Left lung (tissue), 10 donors: ENCODE data around the gene ZNF8. TPM values are rescaled to one million over a fixed set of nuclear protein-coding genes. Genes with fewer than 3 reads are reported as not detected.
"Not testable (repeated sequence)": the region's sequence is repeated elsewhere in the genome, so short reads cannot be mapped to it uniquely, and the experiment has no call there.

Experiments
- ATAC-seq: fragments of 200-7000 bp; cut with Tn5 transposase; one replicate; pipeline ENCODE4 v1.9.1; 2020; ENCODE audit warnings: moderate library complexity
- DNase-seq, 4 donors: peaks; one replicate each; pipeline ENCODE4 v3.0.0-alpha.2; 2013 to 2020
- H3K27ac ChIP-seq, 2 donors: fragments of 200-600 bp; sonication (generic) in 1 of 2; one replicate each; pipeline versions ENCODE4 v1.5.0 to v1.8.0; 2020 to 2021
- H3K27me3 ChIP-seq, 2 donors: fragments of 200-600 bp; sonication (generic) in 1 of 2; one replicate each; pipeline versions ENCODE4 v1.5.0 to v1.8.0; 2020 to 2021
- H3K36me3 ChIP-seq, 2 donors: fragments of 200-600 bp; sonication (generic) in 1 of 2; one replicate each; pipeline versions ENCODE4 v1.5.0 to v1.8.0; 2020 to 2021
- H3K4me1 ChIP-seq, 2 donors: fragments of 200-600 bp; one replicate each; pipeline ENCODE4 v1.8.0; 2021
- H3K4me3 ChIP-seq, 2 donors: fragments of 200-600 bp; sonication (generic) in 1 of 2; one replicate each; pipeline versions ENCODE4 v1.5.0 to v1.8.0; 2020 to 2021; ENCODE audit warnings: mild to moderate bottlenecking in 1 of 2
- H3K9me3 ChIP-seq, 2 donors: fragments of 200-600 bp; sonication (generic) in 1 of 2; one replicate each; pipeline versions ENCODE4 v1.5.0 to v1.8.0; 2020 to 2021
- intact Hi-C, 2 donors: fragments of 100-400 bp; cut with DNase I; formaldehyde crosslinking; loops; one replicate each; pipeline versions ENCODE4 v1.11.2 to v1.14.2; 2022
- polyA plus RNA-seq, 6 donors: library from polyadenylated mRNA; unstranded; fragments of 120-200 nt; gene quantifications; one replicate each; pipeline ENCODE4 v1.2.1, GENCODE V29; 2013; ENCODE audit not compliant: insufficient read length in 6 of 6
- total RNA-seq, 2 donors: library from RNA; stranded (reverse); fragmentation: NEBNext Ultra II Directional; extraction: Animal tissue kit (Norgen Biotek cat#: 25700); gene quantifications; one replicate each; pipeline ENCODE4 v1.2.1, GENCODE V29; 2021
- TF ChIP-seq, protein P1 (sequence below), 2 donors: fragments of 200-600 bp; sonication (generic) in 1 of 2; IDR thresholded peaks; one replicate each; pipeline versions ENCODE4 v1.5.0 to v1.8.0; 2021; ENCODE audit warnings: antibody characterized with exemption in 2 of 2
- donor health status: DM: no; HTN: yes; CAD: no.
- donor health status: DM: no; HTN: no; CAD: no.

ZNF8 gene
- total and polyA plus RNA-seq, 8 donors = 5.5 to 10.6 (median 9.8) TPM

DNA sequence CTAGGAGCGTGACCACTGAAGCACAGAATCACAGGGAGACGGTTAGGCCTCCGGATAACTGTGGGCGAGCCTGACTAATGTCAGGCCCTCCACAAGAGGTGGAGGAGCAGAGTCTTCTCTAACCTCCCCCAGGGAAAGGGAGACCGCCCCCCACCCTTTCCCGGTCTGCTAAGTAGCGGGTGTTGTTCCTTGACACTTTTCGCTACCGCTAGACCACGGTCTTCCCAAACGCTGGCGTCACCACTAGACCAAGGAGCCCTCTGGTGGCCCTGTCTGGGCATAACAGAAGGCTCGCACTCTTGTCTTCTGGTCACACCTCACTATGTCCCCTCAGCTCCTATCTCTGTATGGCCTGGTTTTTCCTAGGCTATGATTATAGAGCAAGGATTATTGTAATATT is 31.9 kb downstream of the ZNF8 start:
- TF ChIP-seq, protein P1, sequence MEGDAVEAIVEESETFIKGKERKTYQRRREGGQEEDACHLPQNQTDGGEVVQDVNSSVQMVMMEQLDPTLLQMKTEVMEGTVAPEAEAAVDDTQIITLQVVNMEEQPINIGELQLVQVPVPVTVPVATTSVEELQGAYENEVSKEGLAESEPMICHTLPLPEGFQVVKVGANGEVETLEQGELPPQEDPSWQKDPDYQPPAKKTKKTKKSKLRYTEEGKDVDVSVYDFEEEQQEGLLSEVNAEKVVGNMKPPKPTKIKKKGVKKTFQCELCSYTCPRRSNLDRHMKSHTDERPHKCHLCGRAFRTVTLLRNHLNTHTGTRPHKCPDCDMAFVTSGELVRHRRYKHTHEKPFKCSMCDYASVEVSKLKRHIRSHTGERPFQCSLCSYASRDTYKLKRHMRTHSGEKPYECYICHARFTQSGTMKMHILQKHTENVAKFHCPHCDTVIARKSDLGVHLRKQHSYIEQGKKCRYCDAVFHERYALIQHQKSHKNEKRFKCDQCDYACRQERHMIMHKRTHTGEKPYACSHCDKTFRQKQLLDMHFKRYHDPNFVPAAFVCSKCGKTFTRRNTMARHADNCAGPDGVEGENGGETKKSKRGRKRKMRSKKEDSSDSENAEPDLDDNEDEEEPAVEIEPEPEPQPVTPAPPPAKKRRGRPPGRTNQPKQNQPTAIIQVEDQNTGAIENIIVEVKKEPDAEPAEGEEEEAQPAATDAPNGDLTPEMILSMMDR (IDR thresholded peaks at IDR 0.05) = peak; percentile 40 to 43
- ATAC-seq (peak; percentile 43), DNase-seq (peak in 1 of 4 donors; percentile 28)
- H3K27ac ChIP-seq, intact Hi-C loops, H3K9me3 ChIP-seq, H3K27me3 ChIP-seq, H3K4me3 ChIP-seq: not testable (repeated sequence)
- Histone ChIP-seq H3K36me3 (peaks cover 0 to 91% of the 10 kb centered on the region in 2 donors), H3K4me1 (peaks cover 8 to 27% of the 10 kb centered on the region in 2 donors)

DNA sequence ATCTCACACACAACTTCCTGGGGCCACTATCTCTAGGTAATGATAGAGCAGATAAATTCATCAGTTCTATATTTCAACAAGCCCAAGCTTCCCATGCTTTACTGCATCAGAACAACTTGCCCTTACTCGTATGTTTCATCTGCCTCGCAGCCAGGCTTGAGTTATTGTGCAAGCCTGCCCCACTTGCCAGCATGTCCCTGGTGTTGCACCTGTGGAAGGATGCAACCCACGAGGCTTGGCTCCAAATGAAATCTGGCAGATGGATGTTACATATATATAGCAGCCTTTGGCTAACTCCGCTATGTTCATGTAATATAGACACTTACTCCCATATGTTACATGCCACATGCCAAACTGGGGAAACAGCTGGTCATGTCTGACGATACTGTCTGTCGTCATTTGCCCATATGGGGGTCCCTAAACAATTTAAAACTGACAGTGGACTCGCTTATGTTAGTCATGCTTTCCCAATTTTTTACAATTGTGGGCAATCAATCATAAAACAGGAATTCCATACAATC is 32.6 kb downstream of the ZNF8 start:
- intact Hi-C loops = no loop called here
- no peaks in the 10 kb centered on the region for H3K9me3 ChIP-seq
- no peak overlapping the region for H3K27ac ChIP-seq
- peaks cover 0 to 96% of the 10 kb centered on the region in 2 donors for H3K36me3 ChIP-seq
- peaks cover under 1 to 20% of the 10 kb centered on the region in 2 donors for H3K4me1 ChIP-seq
- ATAC-seq (no peak), DNase-seq (no peak)
- TF ChIP-seq, protein P1 (IDR thresholded peaks at IDR 0.05) = no peak
- H3K4me3 ChIP-seq = no peak overlapping the region
- no peaks in the 10 kb centered on the region for H3K27me3 ChIP-seq

DNA sequence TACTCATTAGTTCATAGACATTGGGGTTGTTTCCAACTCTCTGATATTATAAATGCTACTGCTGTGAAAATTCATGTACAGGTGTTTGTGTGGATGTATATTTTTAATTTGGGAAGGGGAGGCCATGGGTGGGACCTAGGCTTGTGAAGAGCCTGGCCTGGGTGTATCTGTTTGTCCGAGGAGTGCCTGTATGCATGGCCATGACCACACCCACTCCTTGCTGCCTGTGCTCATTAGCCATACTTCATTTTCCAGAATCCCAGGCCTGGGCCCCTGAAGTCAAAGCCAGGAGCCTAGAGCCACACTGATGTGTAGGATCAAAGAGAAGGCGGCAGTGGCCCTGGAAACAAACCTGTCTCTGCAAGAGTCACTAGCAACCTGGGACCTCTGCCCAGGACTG is 36.8 kb downstream of the ZNF8 start:
- H3K27me3 ChIP-seq = no peaks in the 10 kb centered on the region
- H3K36me3 ChIP-seq = peaks cover 0 to 58% of the 10 kb centered on the region in 2 donors
- ATAC-seq (no peak), DNase-seq (no peak)
- H3K4me1 ChIP-seq = no peaks in the 10 kb centered on the region
- no peak overlapping the region for H3K4me3 ChIP-seq
- intact Hi-C loops = no loop called here
- H3K9me3 ChIP-seq = no peaks in the 10 kb centered on the region
- no peak overlapping the region for H3K27ac ChIP-seq
- TF ChIP-seq, protein P1 (IDR thresholded peaks at IDR 0.05) = no peak

DNA sequence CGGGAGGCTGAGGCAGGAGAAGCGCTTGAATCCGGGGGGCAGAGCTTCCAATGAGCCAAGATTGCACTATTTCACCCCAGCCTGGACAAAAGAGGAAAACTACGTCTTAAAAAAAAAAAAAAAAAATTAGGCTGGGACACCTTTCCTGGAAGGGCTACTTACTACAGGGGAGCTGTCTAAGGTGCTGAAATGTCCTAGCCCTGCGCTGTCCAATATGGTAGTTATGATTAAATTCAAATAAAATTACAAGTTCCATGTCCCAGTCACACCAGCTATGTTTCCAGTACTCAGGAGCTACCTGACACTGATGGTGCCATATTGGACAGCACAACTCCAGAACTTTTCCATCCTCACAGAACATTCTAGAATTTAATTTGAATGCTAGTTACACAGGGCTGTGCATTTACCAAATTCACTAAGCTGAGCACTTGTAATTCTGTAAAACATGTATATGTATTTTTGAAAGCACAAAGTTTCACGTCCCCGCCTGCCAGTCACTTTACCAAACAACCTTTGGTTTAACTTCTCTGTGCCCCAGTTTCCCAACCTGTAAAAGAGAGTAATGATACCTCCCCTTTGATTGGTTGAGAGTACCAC is 38.8 kb downstream of the ZNF8 start:
- no peaks in the 10 kb centered on the region for H3K27me3 ChIP-seq
- H3K27ac ChIP-seq = no peak overlapping the region
- ATAC-seq (peak; percentile 69), DNase-seq (peak in 2 of 4 donors; percentile 13 to 30)
- intact Hi-C loops = no loop called here
- H3K4me1 ChIP-seq = no peaks in the 10 kb centered on the region
- no peak overlapping the region for H3K4me3 ChIP-seq
- TF ChIP-seq, protein P1 (IDR thresholded peaks at IDR 0.05) = no peak
- H3K36me3 ChIP-seq = peaks cover 0 to 39% of the 10 kb centered on the region in 2 donors
- no peaks in the 10 kb centered on the region for H3K9me3 ChIP-seq

DNA sequence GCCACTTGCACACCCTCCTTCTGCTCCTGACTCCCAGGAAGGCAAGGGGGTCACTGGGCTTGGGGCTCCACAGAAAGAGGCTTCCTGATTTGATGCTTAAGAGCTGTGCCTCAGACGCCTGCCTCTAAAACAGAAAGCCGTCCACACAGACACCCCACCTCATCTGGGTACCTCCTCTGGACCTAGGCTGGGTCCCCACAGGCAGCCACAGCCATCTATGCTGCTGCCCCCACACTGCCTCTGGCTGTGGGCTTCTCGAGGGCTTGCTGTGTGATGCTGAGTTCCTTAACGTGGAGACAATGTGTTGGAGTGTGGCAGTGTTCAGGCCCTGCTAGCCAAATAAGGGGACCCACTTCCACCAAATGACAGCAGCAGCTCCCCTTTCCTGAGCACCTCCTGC is 39.5 kb downstream of the ZNF8 start:
- H3K4me1 ChIP-seq = no peaks in the 10 kb centered on the region
- peaks cover 0 to 32% of the 10 kb centered on the region in 2 donors for H3K36me3 ChIP-seq
- H3K9me3 ChIP-seq = no peaks in the 10 kb centered on the region
- H3K27me3 ChIP-seq = no peaks in the 10 kb centered on the region
- DNase-seq (no peak), ATAC-seq (no peak)
- no peak overlapping the region for H3K4me3 ChIP-seq
- intact Hi-C loops = no loop called here
- no peak overlapping the region for H3K27ac ChIP-seq
- TF ChIP-seq, protein P1 (IDR thresholded peaks at IDR 0.05) = no peak
